Hindlimb muscle (tissue), 1 donor: Measurements from ENCODE around the gene CAPNS2. TPM values are rescaled to one million over a fixed set of nuclear protein-coding genes. Genes with fewer than 3 reads are reported as not detected.

Source experiments
- DNase-seq: peaks from one replicate; pipeline ENCODE4 v3.0.0-alpha.2; 2013
- polyA plus RNA-seq: library from polyadenylated mRNA; unstranded; fragments of 120-200 nt; gene quantifications from one replicate; pipeline ENCODE4 v1.2.1, GENCODE V29; 2013; ENCODE audit not compliant: insufficient read length

Gene CAPNS2
- polyA plus RNA-seq, result 0.39 TPM

- DNase-seq, result no peak
Observed at GRCh38 chr16:55566432-55567175, at the start of gene CAPNS2. CAPNS2 (plus strand) TSS chr16:55566684; CDS start chr16:55566757, 73 bp downstream.

- DNase-seq, result no peak
Observed at GRCh38 chr16:55521792-55522191, 44.7 kb upstream of the CAPNS2 start.

GRCh38 chr16:55526441-55526840 is 40.0 kb upstream of the CAPNS2 start:
- no peak for DNase-seq

- DNase-seq, result no peak
Observed at GRCh38 chr16:55527885-55528284, 38.6 kb upstream of the CAPNS2 start.

- peak; percentile 68 for DNase-seq
Observed at GRCh38 chr16:55529018-55529417, 37.5 kb upstream of the CAPNS2 start.

GRCh38 chr16:55530316-55530856 is 36.1 kb upstream of the CAPNS2 start:
- no peak for DNase-seq

- DNase-seq, result no peak
Observed at GRCh38 chr16:55532227-55532626, 34.3 kb upstream of the CAPNS2 start.

- DNase-seq, result no peak
Observed at GRCh38 chr16:55534756-55535155, 31.7 kb upstream of the CAPNS2 start.

GRCh38 chr16:55539049-55539448 is 27.4 kb upstream of the CAPNS2 start:
- DNase-seq, result no peak

- DNase-seq, result peak; percentile 65
Observed at GRCh38 chr16:55539488-55539887, 27.0 kb upstream of the CAPNS2 start.

GRCh38 chr16:55540221-55540620 is 26.3 kb upstream of the CAPNS2 start:
- DNase-seq, result no peak

- DNase-seq, result no peak
Observed at GRCh38 chr16:55542459-55543082, 23.9 kb upstream of the CAPNS2 start.

GRCh38 chr16:55543472-55543871 is 23.0 kb upstream of the CAPNS2 start:
- DNase-seq, result peak; percentile 50

GRCh38 chr16:55552621-55553020 is 13.9 kb upstream of the CAPNS2 start:
- no peak for DNase-seq

- DNase-seq, result no peak
Observed at GRCh38 chr16:55555436-55555835, 11.0 kb upstream of the CAPNS2 start.

GRCh38 chr16:55557186-55557585 is 9.3 kb upstream of the CAPNS2 start:
- no peak for DNase-seq

- DNase-seq, result no peak
Observed at GRCh38 chr16:55559233-55559632, 7.3 kb upstream of the CAPNS2 start.

- no peak for DNase-seq
Observed at GRCh38 chr16:55559933-55560516, 6.5 kb upstream of the CAPNS2 start.

- no peak for DNase-seq
Observed at GRCh38 chr16:55561319-55561848, 5.1 kb upstream of the CAPNS2 start.

- DNase-seq, result no peak
Observed at GRCh38 chr16:55562936-55563335, 3.5 kb upstream of the CAPNS2 start.

- no peak for DNase-seq
Observed at GRCh38 chr16:55563797-55564196, 2.7 kb upstream of the CAPNS2 start.

- DNase-seq, result no peak
Observed at GRCh38 chr16:55565086-55565485, 1.4 kb upstream of the CAPNS2 start.

GRCh38 chr16:55567382-55567781 is 898 bp downstream of the CAPNS2 start:
- DNase-seq, result no peak
